PC-3 (cell line): ENCODE measurements around the gene GBF1. TPM values are rescaled to one million over a fixed set of nuclear protein-coding genes. Genes with fewer than 3 reads are reported as not detected.

Experiments
- ATAC-seq: fragments of 200-7000 bp; cut with Tn5 transposase; 2 replicates; pipeline ENCODE4 v1.9.1; 2020; ENCODE audit warnings: mild to moderate bottlenecking, moderate library complexity
- BruUV-seq: library from RNA; stranded (reverse); fragments of 400-500 nt; replicated peaks from 2 replicates; lab custom pipeline; 2021; lab: Mats Ljungman, UMichigan
- CTCF ChIA-PET: fragments of 300-600 bp; sonication (Branson Sonifier 250); formaldehyde crosslinking; loops from one replicate; lab custom pipeline; 2022; ENCODE audit warnings: antibody characterized with exemption; lab: Charles Lee
- POLR2A ChIA-PET: fragments of 300-600 bp; sonication (Branson Sonifier 250); formaldehyde crosslinking; loops from one replicate; lab custom pipeline; 2022; ENCODE audit warnings: antibody characterized with exemption; ENCODE audit not compliant: unreplicated experiment; lab: Charles Lee
- DNase-seq: peaks from one replicate; pipeline ENCODE4 v3.0.0-alpha.2; 2015
- H2AFZ ChIP-seq: fragments of 300-600 bp; sonication (generic); 2 replicates; pipeline ENCODE4 v1.6.0; 2016; ENCODE audit warnings: antibody characterized with exemption, low read length
- H3F3A ChIP-seq: fragments of 300-600 bp; sonication (generic); one replicate; pipeline ENCODE4 v1.6.0; 2017; ENCODE audit warnings: antibody characterized with exemption, low read length, control low read depth, mild to moderate bottlenecking; ENCODE audit not compliant: unreplicated experiment
- H3K27ac ChIP-seq: fragments of 300-600 bp; sonication (generic); 2 replicates; pipeline ENCODE4 v1.5.1; 2016; ENCODE audit warnings: mild to moderate bottlenecking, low read length
- H3K27me3 ChIP-seq: fragments of 300-600 bp; sonication (generic); 2 replicates; pipeline ENCODE4 v1.6.1; 2016; ENCODE audit warnings: low read length, mixed read lengths
- H3K36me3 ChIP-seq: fragments of 300-600 bp; sonication (generic); 2 replicates; pipeline ENCODE4 v1.6.1; 2016; ENCODE audit warnings: low read depth, mixed run types, low read length, mixed read lengths
- H3K4me1 ChIP-seq: fragments of 300-600 bp; sonication (generic); 2 replicates; pipeline ENCODE4 v1.5.1; 2016; ENCODE audit warnings: low read length; ENCODE audit not compliant: insufficient read depth
- H3K4me2 ChIP-seq: fragments of 300-600 bp; sonication (generic); 2 replicates; pipeline ENCODE4 v1.6.0; 2016; ENCODE audit warnings: low read length
- H3K4me3 ChIP-seq: fragments of 300-600 bp; sonication (generic); 2 replicates; pipeline ENCODE4 v1.5.1; 2016; ENCODE audit warnings: mild to moderate bottlenecking, low read length, mixed read lengths
- H3K79me2 ChIP-seq: fragments of 300-600 bp; sonication (generic); 2 replicates; pipeline ENCODE4 v1.6.1; 2017; ENCODE audit warnings: low read length, mixed read lengths
- H3K9ac ChIP-seq: fragments of 300-600 bp; sonication (generic); 2 replicates; pipeline ENCODE4 v1.6.0; 2016; ENCODE audit warnings: mild to moderate bottlenecking, low read length
- H3K9me2 ChIP-seq: fragments of 300-600 bp; sonication (generic); replicated peaks from 2 replicates; pipeline ENCODE4 v1.6.1; 2016; ENCODE audit warnings: mixed run types, low read length, mixed read lengths
- H3K9me3 ChIP-seq: fragments of 300-600 bp; sonication (generic); 2 replicates; pipeline ENCODE4 v1.6.1; 2016; ENCODE audit warnings: low read length, mixed read lengths
- H4K20me1 ChIP-seq: fragments of 300-600 bp; sonication (generic); 2 replicates; pipeline ENCODE4 v1.6.1; 2016; ENCODE audit warnings: low read length, mixed read lengths
- EZH2 ChIP-seq: fragments of 300-600 bp; sonication (generic); IDR thresholded peaks from one replicate; pipeline ENCODE4 v1.6.1; 2017; ENCODE audit warnings: antibody characterized with exemption, mild to moderate bottlenecking, low read length; ENCODE audit not compliant: unreplicated experiment
- EZH2phosphoT487 ChIP-seq: fragments of 300-600 bp; sonication (generic); IDR thresholded peaks from 2 replicates; pipeline ENCODE4 v1.6.1; 2018; ENCODE audit warnings: mild to moderate bottlenecking, antibody characterized with exemption, low read length, borderline replicate concordance
- intact Hi-C: fragments of 100-400 bp; cut with micrococcal nuclease; formaldehyde crosslinking; loops from 2 replicates; pipeline ENCODE4 v1.9.0; 2023
- total RNA-seq: library from RNA; depleted of rRNA; stranded (reverse); fragments of >200 nt; gene quantifications from 2 replicates; pipeline ENCODE4 v1.2.3, GENCODE V29; 2014
- TF ChIP-seq, protein P1 (sequence below): fragments of 300-600 bp; sonication (generic); conservative IDR thresholded peaks from 2 replicates; pipeline ENCODE4 v1.5.1; 2017; ENCODE audit warnings: antibody characterized with exemption, low read depth, mild to moderate bottlenecking, low read length

GBF1 gene
- total RNA-seq, 1 experiment from 2014 or later: 25.2 TPM

GRCh38 chr10:102392306-102392705, 147.0 kb downstream of the GBF1 start:
- BruUV-seq: no TSS peak
- H3K36me3 ChIP-seq: no peaks in the 10 kb centered on the region
- H3K4me1 ChIP-seq: peaks cover 12% of the 10 kb centered on the region; the same call in 1 of the 2 replicates
- TF ChIP-seq EZH2phosphoT487: no peak
- TF ChIP-seq, protein P1, sequence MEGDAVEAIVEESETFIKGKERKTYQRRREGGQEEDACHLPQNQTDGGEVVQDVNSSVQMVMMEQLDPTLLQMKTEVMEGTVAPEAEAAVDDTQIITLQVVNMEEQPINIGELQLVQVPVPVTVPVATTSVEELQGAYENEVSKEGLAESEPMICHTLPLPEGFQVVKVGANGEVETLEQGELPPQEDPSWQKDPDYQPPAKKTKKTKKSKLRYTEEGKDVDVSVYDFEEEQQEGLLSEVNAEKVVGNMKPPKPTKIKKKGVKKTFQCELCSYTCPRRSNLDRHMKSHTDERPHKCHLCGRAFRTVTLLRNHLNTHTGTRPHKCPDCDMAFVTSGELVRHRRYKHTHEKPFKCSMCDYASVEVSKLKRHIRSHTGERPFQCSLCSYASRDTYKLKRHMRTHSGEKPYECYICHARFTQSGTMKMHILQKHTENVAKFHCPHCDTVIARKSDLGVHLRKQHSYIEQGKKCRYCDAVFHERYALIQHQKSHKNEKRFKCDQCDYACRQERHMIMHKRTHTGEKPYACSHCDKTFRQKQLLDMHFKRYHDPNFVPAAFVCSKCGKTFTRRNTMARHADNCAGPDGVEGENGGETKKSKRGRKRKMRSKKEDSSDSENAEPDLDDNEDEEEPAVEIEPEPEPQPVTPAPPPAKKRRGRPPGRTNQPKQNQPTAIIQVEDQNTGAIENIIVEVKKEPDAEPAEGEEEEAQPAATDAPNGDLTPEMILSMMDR: no peak
- TF ChIP-seq EZH2: no peak
- H3K9ac ChIP-seq: no peak overlapping the region
- H3F3A ChIP-seq: no peaks in the 10 kb centered on the region
- no peaks in the 10 kb centered on the region for H3K27me3 ChIP-seq
- peaks cover 15% of the 10 kb centered on the region for H3K79me2 ChIP-seq
- H2AFZ ChIP-seq: no peak overlapping the region
- intact Hi-C loops: no loop called here
- H3K27ac ChIP-seq: no peak overlapping the region
- DNase-seq (no peak), ATAC-seq (no peak)
- no peaks in the 10 kb centered on the region for H4K20me1 ChIP-seq
- H3K9me2 ChIP-seq: no peaks in the 10 kb centered on the region
- CTCF ChIA-PET: no interaction called here
- H3K9me3 ChIP-seq: no peaks in the 10 kb centered on the region
- POLR2A ChIA-PET: no interaction called here
- no peak overlapping the region for H3K4me2 ChIP-seq
- H3K4me3 ChIP-seq: no peak overlapping the region

DNA sequence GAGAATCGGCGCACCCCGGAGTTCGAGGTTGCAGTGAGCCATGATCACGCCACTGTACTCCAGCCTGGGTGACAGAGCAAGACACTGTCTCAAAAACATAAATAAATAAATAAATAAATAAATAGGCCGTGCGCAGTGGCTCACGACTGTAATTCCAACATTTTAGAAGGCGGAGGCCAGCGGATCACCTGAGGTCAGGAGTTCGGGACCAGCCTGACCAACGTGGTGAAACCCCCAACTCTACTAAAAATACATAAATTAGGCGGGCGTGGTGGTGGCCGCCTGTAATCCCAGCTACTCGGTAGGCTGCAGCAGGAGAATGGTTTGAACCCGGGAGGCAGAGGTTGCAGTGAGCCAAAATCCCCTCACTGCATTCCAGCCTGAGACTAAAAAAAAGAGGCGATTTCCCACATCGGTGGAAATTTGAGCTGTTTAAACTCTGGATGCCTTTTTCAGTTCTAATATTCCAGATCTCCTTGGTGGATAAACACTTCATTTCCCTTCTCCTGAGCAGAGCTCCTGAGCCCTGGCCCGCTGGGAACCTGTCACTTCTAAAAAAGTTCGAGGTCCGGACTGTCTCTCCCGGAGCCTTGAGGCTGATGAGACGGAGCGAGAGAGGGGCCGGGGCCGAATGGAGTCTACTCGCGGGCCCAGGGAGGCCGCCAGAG, 148.2 kb downstream of the GBF1 start:
- Histone ChIP-seq H3K9me2 (no peaks in the 10 kb centered on the region), H3K27me3 (no peaks in the 10 kb centered on the region), H3F3A (no peaks in the 10 kb centered on the region), H4K20me1 (no peaks in the 10 kb centered on the region), H3K4me3 (peak overlapping the region; percentile 79), H3K9me3 (no peaks in the 10 kb centered on the region), H2AFZ (peak overlapping the region; percentile 65), H3K4me1 (peaks cover 12% of the 10 kb centered on the region; the same call in 1 of the 2 replicates), H3K36me3 (no peaks in the 10 kb centered on the region), H3K4me2 (peak overlapping the region; percentile 99), H3K79me2 (peaks cover 15% of the 10 kb centered on the region), H3K27ac (peak overlapping the region; percentile 87), H3K9ac (peak overlapping the region; percentile 90)
- TSS peak; percentile 75 for BruUV-seq
- no peak for DNase-seq
- CTCF ChIA-PET: interaction anchor here (0.6 to 1.0 kb wide), 3 partner anchors 8 to 94 kb away, joined by 3 to 4 read pairs (median 3); partner anchors contain the start of gene C10orf95
- no peak for TF ChIP-seq EZH2
- TF ChIP-seq, protein P1: peak; percentile 74
- POLR2A ChIA-PET: no interaction called here
- intact Hi-C loops: loop anchor here (2.0 kb wide), 1 partner anchor 85 kb away; no protein-coding TSS in a partner anchor
- peak; percentile 68 for ATAC-seq
